GM10248 (cell line): ENCODE results near the gene PNKD.

Experiments used
- CTCF ChIA-PET: fragments of 300-600 bp; sonication (Branson Sonifier 250); formaldehyde crosslinking; extraction: SDS; loops from one replicate; lab custom pipeline; 2021; ENCODE audit warnings: antibody characterized with exemption; lab: Yijun Ruan, JAX
- POLR2A ChIA-PET: fragments of 350-650 bp; sonication (Branson Sonifier 250); formaldehyde crosslinking; extraction: SDS; loops from one replicate; lab custom pipeline; 2020; ENCODE audit warnings: antibody characterized with exemption; lab: Yijun Ruan, JAX
- DNase-seq: peaks from one replicate; pipeline ENCODE4 v3.0.0; 2012; ENCODE audit errors: extremely low spot score
- CTCF ChIP-seq: IDR thresholded peaks from 2 replicates; pipeline ENCODE4 v1.5.1; 2012; ENCODE audit warnings: mild to moderate bottlenecking, low read depth; ENCODE audit errors: extremely low read depth, missing control alignments, control extremely low read depth

PNKD gene

GRCh38 chr2:218323526-218324472 lies 53.5 kb downstream of the PNKD start:
- TF ChIP-seq CTCF, result no peak
- ChIA-PET CTCF (interaction anchor here (1.3 to 6.0 kb wide), 2 partner anchors 22 to 33 kb away, joined by 4 to 23 read pairs; partner anchors contain the start of gene CATIP), POLR2A (no interaction called here)
- no peak for DNase-seq

DNA sequence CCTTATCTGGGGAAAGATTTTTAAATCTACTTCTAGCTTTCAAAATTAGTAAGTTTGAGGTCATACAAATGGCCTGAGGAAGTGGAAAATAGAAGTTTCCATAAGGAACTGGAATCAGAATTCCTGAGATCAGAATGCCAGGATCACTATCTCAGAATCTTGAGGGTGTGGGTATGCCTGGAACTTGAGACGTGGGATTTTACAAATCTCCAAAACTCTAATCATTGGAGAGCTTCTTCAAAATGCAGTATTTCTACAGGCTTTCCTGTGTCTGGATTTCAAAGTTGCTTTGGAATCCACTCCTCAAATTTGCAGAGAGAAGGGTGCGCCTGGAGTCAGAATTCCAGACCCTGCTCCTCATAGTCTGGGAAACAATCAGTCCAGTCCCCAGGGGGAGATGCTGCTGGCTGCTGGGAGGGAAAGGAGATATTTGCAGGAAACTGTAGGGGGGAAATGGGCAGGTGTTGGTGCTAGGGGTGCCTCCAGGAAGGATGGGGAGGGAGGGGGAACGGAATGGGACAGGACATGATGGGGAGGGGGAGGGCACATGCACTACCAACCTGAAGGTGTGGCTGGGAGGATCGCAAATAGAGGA lies 55.3 kb downstream of the PNKD start:
- no peak for DNase-seq
- ChIA-PET CTCF (interaction anchor here (0.7 to 1.6 kb wide), 3 partner anchors 8 to 31 kb away, joined by 3 to 6 read pairs (median 3); partner anchors contain the start of gene CATIP), POLR2A (no interaction called here)
- TF ChIP-seq CTCF, result no peak

DNA sequence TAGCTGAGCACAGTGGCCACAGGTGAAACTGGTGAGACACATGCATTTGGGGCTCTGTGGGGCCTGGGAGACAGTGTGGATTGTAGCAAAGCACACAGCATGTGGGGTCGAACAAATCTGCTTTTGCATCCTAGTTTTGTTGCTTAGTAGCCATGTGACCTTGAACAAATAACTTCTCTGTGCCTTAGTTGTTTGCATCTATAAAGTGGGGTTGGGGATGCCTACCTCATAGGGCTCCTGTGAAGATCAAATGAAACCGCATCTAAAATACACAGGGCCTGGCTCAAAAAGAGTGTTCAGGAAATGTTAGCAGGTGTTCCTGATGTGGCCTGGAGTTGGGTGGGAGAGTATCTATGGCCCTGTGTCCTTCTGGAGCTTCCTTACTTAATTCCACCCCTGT lies 56.0 kb downstream of the PNKD start:
- ChIA-PET POLR2A (no interaction called here), CTCF (interaction anchor here (1.1 to 1.6 kb wide), 3 partner anchors 9 to 53 kb away, joined by 3 to 6 read pairs (median 5); partner anchors contain the start of gene CATIP)
- no peak for TF ChIP-seq CTCF
- no peak for DNase-seq

- POLR2A ChIA-PET, result no interaction called here
- CTCF ChIA-PET, result interaction anchor here (1.2 to 3.6 kb wide), 3 partner anchors 10 to 71 kb away, joined by 3 to 17 read pairs (median 5); no protein-coding TSS in a partner anchor
- no peak for DNase-seq
- TF ChIP-seq CTCF, result no peak
Measured at GRCh38 chr2:218327451-218328210, 57.3 kb downstream of the PNKD start.

- no peak for DNase-seq
- TF ChIP-seq CTCF, result no peak
- ChIA-PET CTCF (interaction anchor here (1.2 to 3.6 kb wide), 7 partner anchors 11 to 71 kb away, joined by 3 to 17 read pairs (median 4); partner anchors contain the start of gene CATIP), POLR2A (no interaction called here)
Measured at GRCh38 chr2:218328294-218328693, 58.0 kb downstream of the PNKD start.
